HG02759 (cell line): Measurements from ENCODE around the gene ZCCHC2.
A peak's percentile ranks its signal among the peaks of the same experiment; 100 is the strongest.

ENCODE experiments used
- ATAC-seq: cut with Tn5 transposase; IDR thresholded peaks from one replicate; pipeline ENCODE4 v1.9.1; 2021; ENCODE audit warnings: mild to moderate bottlenecking, moderate library complexity; ENCODE audit not compliant: unreplicated experiment

ZCCHC2 gene

GRCh38 chr18:62522504-62523254, at the start of gene ZCCHC2:
Gene ZCCHC2 (plus strand): TSS chr18:62523025. CDS start chr18:62523425, 400 bp downstream.
- ATAC-seq: peak; percentile 72

DNA sequence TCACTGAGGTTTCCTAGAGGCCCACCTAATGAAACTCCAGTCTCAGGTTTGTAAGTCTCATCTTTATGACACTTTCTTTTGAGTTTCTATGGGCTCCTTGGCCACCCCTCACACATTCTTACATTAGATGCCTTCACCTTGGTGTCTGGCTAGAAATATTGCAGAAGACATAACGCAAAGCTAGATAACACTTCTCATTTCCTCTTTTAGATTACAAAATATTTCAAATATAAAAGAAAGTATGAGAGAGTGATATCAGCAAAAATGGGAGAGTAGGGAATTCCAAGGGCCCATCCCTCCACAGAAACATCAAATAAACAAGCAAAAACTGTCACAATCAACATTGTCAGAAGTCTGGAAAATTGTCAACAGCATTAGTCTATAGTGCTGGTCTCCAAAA, 43.3 kb upstream of the ZCCHC2 start:
- ATAC-seq: no peak

GRCh38 chr18:62480927-62481326, 41.9 kb upstream of the ZCCHC2 start:
- ATAC-seq: no peak

GRCh38 chr18:62484941-62485340, 37.9 kb upstream of the ZCCHC2 start:
- ATAC-seq: no peak

GRCh38 chr18:62485684-62486083, 37.1 kb upstream of the ZCCHC2 start:
- ATAC-seq: no peak

DNA sequence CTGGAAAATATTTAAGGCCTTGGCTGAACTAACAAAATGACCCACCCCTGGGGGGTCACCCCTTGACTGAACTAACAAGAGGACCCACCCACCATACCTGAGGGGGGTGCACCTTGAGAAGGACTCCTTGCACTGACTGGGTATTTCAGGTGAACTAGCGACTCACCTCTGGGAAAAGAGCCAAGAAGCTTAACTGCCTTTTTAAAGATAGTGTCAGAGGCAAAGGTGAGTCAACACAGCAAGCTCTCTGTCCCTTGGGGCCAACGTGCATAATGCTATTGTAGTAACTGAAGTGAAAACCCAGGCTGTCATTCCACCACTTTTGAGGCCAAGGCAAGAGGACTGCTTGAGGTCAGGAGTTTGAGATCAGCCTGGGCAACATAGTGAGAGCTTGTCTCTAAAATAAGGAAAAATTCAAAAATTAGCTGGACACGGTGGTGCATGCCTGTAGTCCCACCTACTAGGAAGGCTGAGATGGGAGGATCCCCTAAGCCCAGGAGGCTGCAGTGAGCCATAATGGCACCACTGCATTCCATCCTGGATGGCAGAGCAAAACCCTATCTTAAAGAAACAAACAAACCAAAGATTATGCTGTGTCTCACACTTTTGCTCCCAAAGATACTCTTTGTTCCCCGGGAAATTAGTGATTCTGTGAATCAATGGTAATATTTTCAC, 36.4 kb upstream of the ZCCHC2 start:
- peak; percentile 67 for ATAC-seq

DNA sequence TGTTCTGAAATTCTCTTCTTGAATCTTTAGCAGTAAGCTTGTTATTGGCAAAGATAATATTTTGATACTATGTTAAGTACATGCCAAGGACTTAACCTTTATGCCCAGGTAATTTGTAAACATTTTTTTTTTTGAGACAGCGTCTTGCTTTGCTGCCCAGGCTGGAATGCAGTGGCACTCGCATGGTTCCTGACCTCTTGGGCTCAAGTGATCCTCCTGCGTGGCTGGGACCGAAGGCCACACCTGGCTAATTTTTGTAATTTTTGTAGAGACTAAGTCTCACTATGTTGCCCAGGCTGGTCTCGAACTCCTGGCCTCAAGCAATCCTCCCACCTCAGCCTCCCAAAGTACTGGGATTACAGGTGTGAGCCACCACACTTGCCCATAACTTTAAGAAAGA, 35.7 kb upstream of the ZCCHC2 start:
- no peak for ATAC-seq

DNA sequence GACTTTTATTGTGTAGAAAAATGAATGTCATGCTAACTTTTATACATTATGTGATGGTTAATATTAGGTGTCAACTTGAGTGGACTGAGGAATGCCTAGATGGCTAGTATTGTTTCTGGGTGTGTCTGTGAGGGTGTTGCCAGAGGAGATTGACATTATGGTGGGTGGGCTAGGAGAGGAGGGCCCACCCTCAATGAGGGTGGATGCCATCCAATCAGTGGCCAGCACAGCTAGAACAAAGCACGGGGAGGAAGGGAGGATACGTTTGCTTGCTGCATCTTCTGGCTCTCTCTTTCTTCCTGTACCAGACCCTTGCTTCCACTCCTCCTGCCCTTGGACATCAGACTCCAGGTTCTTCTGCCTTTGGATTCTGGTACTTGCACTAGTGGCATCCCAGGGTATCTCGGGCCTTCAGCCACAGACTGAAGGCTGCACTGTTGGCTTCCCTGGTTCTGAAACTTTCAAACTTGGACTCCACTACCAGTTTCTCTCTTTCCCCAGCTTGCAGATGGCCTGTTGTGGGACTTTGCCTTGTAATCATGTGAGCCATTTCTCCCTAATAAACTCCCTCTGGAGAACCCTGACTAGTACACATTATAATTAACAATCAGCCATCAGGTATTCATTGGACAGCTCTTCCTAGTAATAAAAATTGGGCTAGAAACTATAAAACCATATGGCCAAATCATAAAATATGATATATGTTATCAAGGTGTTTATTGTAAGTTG, 31.7 kb upstream of the ZCCHC2 start:
- ATAC-seq: no peak

- ATAC-seq: no peak
Observed at GRCh38 chr18:62493033-62493862, 29.6 kb upstream of the ZCCHC2 start.

- no peak for ATAC-seq
Observed at GRCh38 chr18:62494764-62495163, 28.1 kb upstream of the ZCCHC2 start.

DNA sequence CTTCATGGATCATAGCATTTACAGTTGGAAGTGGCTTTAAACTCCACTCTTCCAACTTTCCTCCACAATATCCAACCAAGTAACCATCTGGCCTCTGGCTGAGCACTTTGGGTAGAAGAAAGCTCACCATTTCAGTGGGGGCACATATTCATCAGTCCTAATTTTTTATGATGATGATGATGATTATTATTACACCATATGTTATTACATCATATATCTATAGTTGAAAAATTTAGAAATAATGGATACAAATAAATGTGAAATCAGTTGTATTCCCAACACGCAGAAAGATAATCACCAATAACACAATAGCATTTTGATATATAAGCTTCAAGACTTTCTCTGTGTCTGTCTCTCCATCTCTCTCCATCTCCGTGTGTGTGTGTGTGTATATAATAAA, 26.6 kb upstream of the ZCCHC2 start:
- no peak for ATAC-seq

GRCh38 chr18:62497190-62497772, 25.5 kb upstream of the ZCCHC2 start:
- no peak for ATAC-seq

- no peak for ATAC-seq
Observed at GRCh38 chr18:62498616-62499262, 24.1 kb upstream of the ZCCHC2 start.

- ATAC-seq: no peak
Observed at GRCh38 chr18:62499263-62499650, 23.6 kb upstream of the ZCCHC2 start.

GRCh38 chr18:62500174-62500573, 22.7 kb upstream of the ZCCHC2 start:
- no peak for ATAC-seq

- ATAC-seq: no peak
Observed at GRCh38 chr18:62500966-62501591, 21.7 kb upstream of the ZCCHC2 start.

DNA sequence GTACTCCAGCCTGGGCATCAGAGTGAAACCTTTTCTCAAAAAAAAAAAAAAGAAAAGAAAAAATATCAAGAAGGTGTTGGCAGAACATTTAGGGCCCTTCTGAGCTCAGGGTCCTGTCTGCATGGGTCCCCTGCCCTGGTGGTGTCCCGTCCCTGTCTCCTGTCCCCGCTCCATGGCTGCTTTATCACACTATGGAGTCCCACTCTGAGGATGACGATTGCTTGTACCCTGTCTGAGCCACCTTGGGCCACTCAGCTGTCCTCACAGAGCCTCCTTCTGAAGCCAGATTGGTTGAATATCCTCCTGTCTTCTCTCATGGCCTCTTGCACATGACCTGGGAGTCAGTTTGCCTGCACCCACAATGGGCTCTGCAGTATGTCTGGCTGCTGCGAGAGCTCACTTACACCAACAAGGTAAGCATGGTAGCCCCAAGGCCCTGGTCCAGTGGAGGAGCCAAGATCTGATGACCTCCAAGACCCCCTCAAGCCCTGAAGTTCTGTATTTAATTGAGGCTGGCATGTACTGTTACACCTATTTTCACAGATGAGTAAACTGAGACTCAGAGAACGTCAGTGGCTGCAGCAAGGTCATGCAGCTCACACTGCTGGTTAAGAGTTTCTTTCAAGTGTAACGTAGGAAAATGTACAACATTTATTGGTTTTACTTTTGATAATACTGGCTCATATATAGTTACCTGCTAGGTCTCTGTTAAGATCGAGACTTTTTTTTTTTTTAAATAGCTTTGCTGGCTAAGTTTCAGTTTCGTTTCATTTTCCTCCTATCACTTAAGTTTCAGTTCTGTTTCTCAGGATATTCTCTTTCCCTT, 16.9 kb upstream of the ZCCHC2 start:
- ATAC-seq: peak; percentile 93

GRCh38 chr18:62506495-62507143, 16.2 kb upstream of the ZCCHC2 start:
- ATAC-seq: peak; percentile 12
